ENCODE results near the gene UQCRHL.

UQCRHL gene

DNA sequence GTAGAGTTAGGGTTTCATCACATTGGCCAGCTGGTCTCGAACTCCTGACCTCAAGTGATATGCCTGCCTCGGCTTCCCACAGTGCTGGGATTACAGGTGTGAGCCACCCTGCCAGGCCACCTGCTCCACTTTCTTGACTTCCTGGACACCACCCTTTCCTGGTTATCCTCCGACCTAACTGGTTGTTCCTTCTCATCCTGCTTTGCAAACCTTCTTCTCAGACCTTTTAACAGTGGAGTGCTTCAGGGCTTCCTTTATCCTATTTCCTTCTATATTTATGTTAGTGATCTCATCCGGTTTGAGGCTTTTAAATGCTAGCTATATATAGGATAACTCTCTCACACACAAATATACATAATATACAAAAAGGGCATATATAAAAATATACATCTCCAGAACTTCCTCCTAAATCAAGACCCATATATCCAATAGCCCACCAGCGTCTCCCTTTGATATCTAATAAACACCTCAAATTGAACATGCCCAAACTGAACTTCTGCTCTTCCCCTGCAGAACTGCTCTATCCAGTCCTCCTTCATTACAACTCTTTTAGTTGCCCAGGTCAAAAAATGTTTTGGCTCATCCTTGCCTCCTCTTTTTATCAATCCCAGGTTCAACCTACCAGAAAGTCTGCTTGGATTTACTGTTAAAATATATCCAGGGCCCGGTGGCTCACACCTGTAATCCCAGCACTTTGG lies 19.5 kb upstream of the UQCRHL start:
- H3K4me3 ChIP-seq (ENCODE audit: low read depth, low read length): no peak overlapping the region
- no peak for TF ChIP-seq MYC (IDR thresholded peaks at IDR 0.05; ENCODE audit: low read depth, low read length)
- no peak for DNase-seq (ENCODE audit: low read depth)

DNA sequence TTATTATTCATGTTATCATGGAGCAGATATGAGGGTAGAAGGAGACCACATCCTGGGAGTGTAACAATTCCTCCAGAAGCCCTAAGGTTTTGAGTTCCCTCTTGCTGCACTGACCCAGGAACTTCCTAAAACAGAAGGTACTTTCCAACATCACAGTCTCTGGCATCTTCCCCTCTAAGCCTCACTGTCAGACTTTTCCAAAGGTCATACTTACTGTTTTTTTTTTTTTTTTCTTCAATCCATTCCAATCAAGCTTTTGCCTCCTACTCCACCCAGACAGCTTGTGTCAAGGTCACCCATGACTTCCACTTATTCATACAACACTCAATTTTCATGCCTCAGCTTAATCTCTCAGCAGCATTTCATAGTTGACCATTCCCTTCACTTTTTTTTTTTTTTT lies 18.4 kb upstream of the UQCRHL start:
- no peak overlapping the region for H3K4me3 ChIP-seq (ENCODE audit: low read depth, low read length)
- TF ChIP-seq MAX (IDR thresholded peaks at IDR 0.05; ENCODE audit: low read depth, low read length): no peak
- no peak for TF ChIP-seq POLR2A (IDR thresholded peaks at IDR 0.05; ENCODE audit: extremely low read depth, insufficient read length)
- TF ChIP-seq MYC (IDR thresholded peaks at IDR 0.05; ENCODE audit: low read depth, low read length): no peak
- TF ChIP-seq, protein P1, sequence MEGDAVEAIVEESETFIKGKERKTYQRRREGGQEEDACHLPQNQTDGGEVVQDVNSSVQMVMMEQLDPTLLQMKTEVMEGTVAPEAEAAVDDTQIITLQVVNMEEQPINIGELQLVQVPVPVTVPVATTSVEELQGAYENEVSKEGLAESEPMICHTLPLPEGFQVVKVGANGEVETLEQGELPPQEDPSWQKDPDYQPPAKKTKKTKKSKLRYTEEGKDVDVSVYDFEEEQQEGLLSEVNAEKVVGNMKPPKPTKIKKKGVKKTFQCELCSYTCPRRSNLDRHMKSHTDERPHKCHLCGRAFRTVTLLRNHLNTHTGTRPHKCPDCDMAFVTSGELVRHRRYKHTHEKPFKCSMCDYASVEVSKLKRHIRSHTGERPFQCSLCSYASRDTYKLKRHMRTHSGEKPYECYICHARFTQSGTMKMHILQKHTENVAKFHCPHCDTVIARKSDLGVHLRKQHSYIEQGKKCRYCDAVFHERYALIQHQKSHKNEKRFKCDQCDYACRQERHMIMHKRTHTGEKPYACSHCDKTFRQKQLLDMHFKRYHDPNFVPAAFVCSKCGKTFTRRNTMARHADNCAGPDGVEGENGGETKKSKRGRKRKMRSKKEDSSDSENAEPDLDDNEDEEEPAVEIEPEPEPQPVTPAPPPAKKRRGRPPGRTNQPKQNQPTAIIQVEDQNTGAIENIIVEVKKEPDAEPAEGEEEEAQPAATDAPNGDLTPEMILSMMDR (IDR thresholded peaks at IDR 0.05; ENCODE audit: low read depth, low read length): no peak
- DNase-seq (ENCODE audit: low read depth): no peak

DNA sequence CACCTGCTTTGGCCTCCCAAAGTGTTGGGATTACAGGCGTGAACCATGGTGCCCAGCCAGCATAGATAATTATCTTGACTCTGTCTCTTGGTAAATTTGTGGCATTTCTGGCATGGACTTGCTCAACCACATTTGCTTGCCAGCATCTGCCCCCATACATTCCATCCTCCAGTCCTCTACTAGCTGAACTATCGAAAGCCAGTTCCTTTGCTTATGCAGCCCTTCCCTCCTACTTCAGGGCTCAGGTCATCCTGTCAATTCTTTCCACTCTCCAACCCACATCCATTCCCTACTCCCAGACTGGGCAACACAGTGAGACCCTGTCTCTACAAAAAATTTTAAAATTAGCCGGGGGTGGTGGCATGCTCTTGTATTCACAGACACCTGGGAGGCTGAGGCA lies 13.0 kb upstream of the UQCRHL start:
- TF ChIP-seq MYC (IDR thresholded peaks at IDR 0.05; ENCODE audit: low read depth, low read length) (no peak), MAX (IDR thresholded peaks at IDR 0.05; ENCODE audit: low read depth, low read length) (no peak)
- DNase-seq (ENCODE audit: low read depth): no peak
- H3K4me3 ChIP-seq (ENCODE audit: low read depth, low read length): no peak overlapping the region

DNA sequence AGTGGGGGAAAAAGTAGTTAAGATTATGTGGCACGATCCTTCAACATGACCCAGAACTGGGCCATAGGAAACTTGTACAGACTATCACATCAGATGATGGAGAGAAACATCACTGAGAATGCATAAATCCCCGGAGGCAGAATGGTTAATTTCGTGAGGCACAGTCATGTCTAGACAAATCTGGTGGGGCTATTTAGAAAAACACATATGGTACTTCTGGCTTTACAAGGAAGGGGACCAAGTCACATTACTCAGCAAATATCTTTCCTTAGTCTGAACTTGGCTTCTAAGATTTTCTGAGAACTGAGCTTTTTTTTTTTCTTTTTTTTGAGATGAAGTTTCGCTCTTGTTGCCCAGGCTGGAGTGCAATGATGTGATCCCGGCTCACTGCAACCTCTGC lies 9.2 kb upstream of the UQCRHL start:
- no peak overlapping the region for H3K4me3 ChIP-seq (ENCODE audit: low read depth, low read length)
- TF ChIP-seq MYC (IDR thresholded peaks at IDR 0.05; ENCODE audit: low read depth, low read length): no peak
- no peak for DNase-seq (ENCODE audit: low read depth)

DNA sequence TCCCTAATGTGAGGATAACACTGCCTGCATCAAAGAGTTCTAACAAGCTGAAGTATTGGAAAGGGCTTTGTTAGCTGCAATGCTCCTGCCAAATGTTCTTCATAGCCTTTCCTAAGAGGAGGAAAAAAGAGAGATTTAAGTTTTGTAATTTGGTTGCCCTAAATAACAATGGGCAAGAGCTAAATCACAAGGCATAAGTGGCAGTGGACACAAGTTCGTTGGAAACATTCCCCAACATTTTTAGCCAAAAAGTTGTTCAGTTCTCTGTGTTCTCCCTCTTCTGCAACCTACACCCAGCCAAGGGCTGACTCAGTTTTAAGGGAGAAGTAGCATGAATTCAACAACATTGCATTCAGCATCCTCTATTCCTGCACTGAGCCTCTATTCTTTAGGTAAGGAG lies 2.6 kb upstream of the UQCRHL start:
- DNase-seq (ENCODE audit: low read depth): no peak
- H3K4me3 ChIP-seq (ENCODE audit: low read depth, low read length): no peak overlapping the region
- no peak for TF ChIP-seq MYC (IDR thresholded peaks at IDR 0.05; ENCODE audit: low read depth, low read length)
- TF ChIP-seq MAX (IDR thresholded peaks at IDR 0.05; ENCODE audit: low read depth, low read length): no peak
- TF ChIP-seq POLR2A (IDR thresholded peaks at IDR 0.05; ENCODE audit: extremely low read depth, insufficient read length): no peak
- TF ChIP-seq, protein P1 (IDR thresholded peaks at IDR 0.05; ENCODE audit: low read depth, low read length): no peak

- DNase-seq (ENCODE audit: low read depth): no peak
- TF ChIP-seq, protein P1 (IDR thresholded peaks at IDR 0.05; ENCODE audit: low read depth, low read length): no peak
- TF ChIP-seq POLR2A (IDR thresholded peaks at IDR 0.05; ENCODE audit: extremely low read depth, insufficient read length) (no peak), MYC (IDR thresholded peaks at IDR 0.05; ENCODE audit: low read depth, low read length) (no peak), MAX (IDR thresholded peaks at IDR 0.05; ENCODE audit: low read depth, low read length) (no peak)
- no peak overlapping the region for H3K4me3 ChIP-seq (ENCODE audit: low read depth, low read length)
Observed at GRCh38 chr1:15808955-15809354, 1.5 kb upstream of the UQCRHL start.

GRCh38 chr1:15807121-15807520 lies 328 bp downstream of the UQCRHL start:
- H3K4me3 ChIP-seq (ENCODE audit: low read depth, low read length): no peak overlapping the region
- TF ChIP-seq, protein P1 (IDR thresholded peaks at IDR 0.05; ENCODE audit: low read depth, low read length): no peak
- TF ChIP-seq MAX (IDR thresholded peaks at IDR 0.05; ENCODE audit: low read depth, low read length) (no peak), MYC (IDR thresholded peaks at IDR 0.05; ENCODE audit: low read depth, low read length) (no peak), POLR2A (IDR thresholded peaks at IDR 0.05; ENCODE audit: extremely low read depth, insufficient read length) (no peak)
- no peak for DNase-seq (ENCODE audit: low read depth)
